Prostate gland (tissue), 2 donors: ENCODE data around the gene PRR35. TPM values are rescaled to one million over a fixed set of nuclear protein-coding genes. Genes with fewer than 3 reads are reported as not detected.

Source experiments
- DNase-seq: peaks from one replicate; pipeline ENCODE4 v3.0.0-alpha.2; 2019; ENCODE audit warnings: low spot score
- H3K27ac ChIP-seq, 2 donors: fragments of 200-600 bp; sonication (generic); 2 replicates each; pipeline ENCODE4 v1.5.1; 2017 to 2019
- H3K27me3 ChIP-seq: fragments of 200-600 bp; sonication (generic); replicated peaks from 2 replicates; pipeline ENCODE4 v1.5.1; 2019; ENCODE audit not compliant: insufficient read depth
- H3K36me3 ChIP-seq, 2 donors: fragments of 200-600 bp; sonication (generic); 1 replicate in 1 of 2; 2 replicates in 1 of 2; pipeline versions ENCODE4 v1.5.1 to v1.8.1; 2017 to 2019
- H3K4me1 ChIP-seq: fragments of 200-600 bp; sonication (generic); replicated peaks from 2 replicates; pipeline ENCODE4 v1.5.1; 2019
- H3K4me3 ChIP-seq, 2 donors: fragments of 200-600 bp; sonication (generic); 2 replicates each; pipeline ENCODE4 v1.5.1; 2017 to 2019
- H3K9me3 ChIP-seq: fragments of 200-600 bp; sonication (generic); 2 replicates; pipeline ENCODE4 v1.5.1; 2017
- CTCF ChIP-seq, 4 experiments: fragments of 200-600 bp in 2 of 4; fragments of 450-650 bp in 2 of 4; sonication (generic) in 2 of 4; IDR thresholded peaks; 1 replicate in 3 of 4; 2 replicates in 1 of 4; pipeline ENCODE4 v1.5.1; 2016 to 2019; ENCODE audit warnings: antibody characterized with exemption in 4 of 4, mild to moderate bottlenecking in 2 of 4, moderate library complexity in 2 of 4
- POLR2A ChIP-seq: fragments of 450-650 bp; IDR thresholded peaks from one replicate; pipeline ENCODE4 v1.6.1; 2016; ENCODE audit warnings: antibody characterized with exemption, mild to moderate bottlenecking
- POLR2AphosphoS5 ChIP-seq: sonication (generic); formaldehyde crosslinking; IDR thresholded peaks from one replicate; pipeline ENCODE4 v1.6.1; 2017; ENCODE audit warnings: antibody characterized with exemption
- WGBS: methylation state at CpG from one replicate; pipeline ENCODE4 v1.1.5; 2018; 5-methylcytosine and 5-hydroxymethylcytosine counted together
- intact Hi-C: fragments of 100-400 bp; cut with DNase I; formaldehyde crosslinking; loops from one replicate; pipeline ENCODE4 v1.14.2; 2022
- total RNA-seq, 2 donors: library from RNA; depleted of rRNA; stranded (reverse); fragments of >200 nt; gene quantifications; one replicate each; pipeline ENCODE4 v1.1.0, GENCODE V29; 2016

PRR35 gene
- total RNA-seq, 2 donors from 2014 or later, result 5.1 TPM; not detected in 1

GRCh38 chr16:533391-534123 lies 26.6 kb upstream of the PRR35 start:
- no peaks in the 10 kb centered on the region for H3K36me3 ChIP-seq
- intact Hi-C loops, result no loop called here
- WGBS, result 77% methylated on average over 30 of the region's 30 CpGs
- TF ChIP-seq POLR2AphosphoS5, result no peak
- no peak for TF ChIP-seq POLR2A
- TF ChIP-seq CTCF (IDR thresholded peaks at IDR 0.05), result no peak
- DNase-seq, result no peak
- no peak overlapping the region for H3K4me3 ChIP-seq
- H3K27ac ChIP-seq, result no peak overlapping the region
- H3K27me3 ChIP-seq, result no peaks in the 10 kb centered on the region
- peaks cover 12% of the 10 kb centered on the region for H3K4me1 ChIP-seq
- no peaks in the 10 kb centered on the region for H3K9me3 ChIP-seq

DNA sequence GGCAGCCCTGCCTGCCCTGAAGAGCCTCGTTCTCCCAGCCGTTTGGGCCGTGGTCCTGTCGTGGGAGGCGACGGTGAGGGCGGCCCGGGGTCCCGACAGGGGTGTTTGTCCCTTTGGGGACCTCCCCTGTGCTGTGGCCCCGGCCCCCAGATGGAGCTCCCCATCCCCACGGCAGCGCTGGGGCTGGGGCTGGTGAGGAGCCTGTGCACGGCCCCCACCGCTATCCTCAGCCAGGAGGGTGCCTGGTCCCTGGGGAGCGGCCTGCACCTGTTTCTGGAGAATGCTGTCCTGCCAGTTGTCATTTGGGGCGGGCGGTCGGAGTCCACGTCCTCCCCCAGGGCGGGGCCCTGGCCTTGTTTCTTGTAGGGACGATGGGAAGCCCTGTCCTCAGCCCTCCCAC lies 26.1 kb upstream of the PRR35 start:
- H3K36me3 ChIP-seq, result no peaks in the 10 kb centered on the region
- H3K4me3 ChIP-seq, result no peak overlapping the region
- WGBS, result 66% methylated on average over 19 of the region's 21 CpGs
- no peak overlapping the region for H3K27ac ChIP-seq
- no peak for DNase-seq
- H3K4me1 ChIP-seq, result peaks cover 8% of the 10 kb centered on the region
- no peaks in the 10 kb centered on the region for H3K9me3 ChIP-seq
- intact Hi-C loops, result no loop called here
- TF ChIP-seq POLR2AphosphoS5 (no peak), CTCF (IDR thresholded peaks at IDR 0.05) (no peak), POLR2A (no peak)
- no peaks in the 10 kb centered on the region for H3K27me3 ChIP-seq

- intact Hi-C loops, result no loop called here
- no peak overlapping the region for H3K4me3 ChIP-seq
- H3K36me3 ChIP-seq, result no peaks in the 10 kb centered on the region
- TF ChIP-seq POLR2A (no peak), POLR2AphosphoS5 (no peak), CTCF (IDR thresholded peaks at IDR 0.05) (no peak)
- no peak overlapping the region for H3K27ac ChIP-seq
- H3K4me1 ChIP-seq, result peaks cover 5% of the 10 kb centered on the region
- no peaks in the 10 kb centered on the region for H3K27me3 ChIP-seq
- no peak for DNase-seq
- no peaks in the 10 kb centered on the region for H3K9me3 ChIP-seq
- WGBS, result 94% methylated on average over 27 of the region's 27 CpGs
Observed at GRCh38 chr16:534856-535445, 25.2 kb upstream of the PRR35 start.

DNA sequence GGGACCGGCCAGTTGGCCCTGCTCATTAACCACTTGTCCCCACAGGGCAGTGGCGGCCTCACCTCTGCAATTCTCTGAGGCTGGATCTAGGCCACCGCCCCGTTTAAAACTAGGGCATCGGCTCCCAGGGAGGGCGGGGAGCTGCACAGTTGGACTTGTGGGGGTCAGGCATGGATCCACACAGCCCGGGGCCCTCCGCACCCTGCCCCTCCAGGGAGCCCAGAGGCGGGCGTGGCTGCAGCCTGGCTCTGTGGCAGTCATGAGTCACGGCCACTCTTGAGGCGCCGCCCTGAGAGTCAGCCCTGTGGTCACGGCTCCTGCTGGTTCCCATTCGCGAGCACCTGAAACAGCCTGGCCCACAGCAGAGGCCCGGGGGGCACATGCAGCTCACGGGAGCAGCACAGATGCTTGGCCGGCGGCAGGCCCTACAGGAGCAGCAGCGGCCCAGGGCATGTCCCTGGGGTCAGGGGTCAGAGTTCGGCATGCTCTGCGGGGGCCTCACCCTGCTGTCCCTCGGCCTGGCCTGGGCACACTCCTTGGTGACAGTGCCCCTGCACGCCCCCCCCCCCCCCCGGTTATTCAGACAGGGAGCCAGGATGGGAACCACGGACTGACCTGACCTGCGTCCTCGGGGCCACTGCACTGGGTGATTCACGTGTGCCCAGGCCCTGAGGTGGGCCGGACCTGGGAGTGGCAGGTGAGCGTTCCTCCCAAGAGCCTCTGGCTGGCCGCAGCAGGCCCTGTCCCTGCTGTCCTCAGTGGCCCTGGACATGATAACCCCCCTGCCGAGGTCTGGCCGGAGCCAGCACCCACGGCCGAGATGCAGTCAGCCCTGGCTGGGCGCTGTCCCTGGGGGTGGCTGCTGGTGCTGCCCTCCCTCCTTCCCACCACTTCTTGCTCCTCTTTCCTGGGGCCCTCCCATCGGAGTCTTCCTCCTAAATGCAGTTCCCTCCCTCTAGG lies 24.5 kb upstream of the PRR35 start:
- H3K36me3 ChIP-seq, result no peaks in the 10 kb centered on the region
- TF ChIP-seq POLR2A (no peak), POLR2AphosphoS5 (no peak), CTCF (IDR thresholded peaks at IDR 0.05) (no peak)
- no peak for DNase-seq
- intact Hi-C loops, result no loop called here
- H3K27me3 ChIP-seq, result no peaks in the 10 kb centered on the region
- H3K4me3 ChIP-seq, result no peak overlapping the region
- H3K27ac ChIP-seq, result no peak overlapping the region
- WGBS, result 86% methylated on average over 37 of the region's 39 CpGs
- peaks cover 5% of the 10 kb centered on the region for H3K4me1 ChIP-seq
- H3K9me3 ChIP-seq, result no peaks in the 10 kb centered on the region
